H1 (cell line): Measurements from ENCODE around the gene ACKR3. TPM values are rescaled to one million over a fixed set of nuclear protein-coding genes. Genes with fewer than 3 reads are reported as not detected.

Source experiments
- FOSL1 ChIP-seq: IDR thresholded peaks from 2 replicates; pipeline ENCODE4 v1.6.1; 2011; ENCODE audit warnings: mild to moderate bottlenecking, low read depth, low read length, moderate library complexity; ENCODE audit not compliant: insufficient read depth
- GTF2F1 ChIP-seq: IDR thresholded peaks from 2 replicates; pipeline ENCODE4 v1.6.1; 2012; ENCODE audit warnings: low read depth, low read length, improper control_type of control experiment, borderline replicate concordance
- KDM5A ChIP-seq: fragments of 200-600 bp; IDR thresholded peaks from 2 replicates; pipeline ENCODE4 v1.7.1; 2012; ENCODE audit warnings: mild to moderate bottlenecking, low read length, inconsistent platforms, mixed read lengths
- SUZ12 ChIP-seq: fragments of 200-600 bp; sonication (generic); IDR thresholded peaks from 2 replicates; pipeline ENCODE4 v1.6.1; 2012; ENCODE audit warnings: mild to moderate bottlenecking, inconsistent platforms, low read length, moderate library complexity, mixed read lengths
- TBP ChIP-seq: IDR thresholded peaks from 2 replicates; pipeline ENCODE4 v1.6.1; 2011; ENCODE audit warnings: low read depth, low read length, improper control_type of control experiment
- polyA plus RNA-seq, 7 experiments: library from polyadenylated mRNA; depleted of rRNA in 3 of 7; stranded (reverse) in 5 of 7; unstranded in 2 of 7; fragments of >200 nt in 5 of 7; fragments of 200-250 nt in 2 of 7; gene quantifications; 1 replicate in 5 of 7; 2 replicates in 1 of 7; 4 replicates in 1 of 7; pipeline versions ENCODE4 v1.2.1 to v1.2.3, GENCODE V29; 2011 to 2013; ENCODE audit warnings: missing spikeins in 2 of 7, mixed read lengths in 2 of 7
- total RNA-seq: library from RNA; stranded (reverse); fragmentation: NEBNext Ultra II Directional; extraction: Animal tissue kit (Norgen Biotek cat#: 25700); gene quantifications from 2 replicates; pipeline ENCODE4 v1.2.1, GENCODE V29; 2021
- TF ChIP-seq, protein P1 (sequence below): fragments of 300-600 bp; sonication (generic); IDR thresholded peaks from 2 replicates; pipeline ENCODE4 v1.7.1; 2012; ENCODE audit warnings: low read length, moderate library complexity, mild to moderate bottlenecking, inconsistent platforms; ENCODE audit not compliant: insufficient replicate concordance

ACKR3 gene
- total and polyA plus RNA-seq, 2 of the 8 experiments (the other 6 are each of a cell fraction or from before 2014, with no cell fraction given) = 1.4 to 24.4 TPM

DNA sequence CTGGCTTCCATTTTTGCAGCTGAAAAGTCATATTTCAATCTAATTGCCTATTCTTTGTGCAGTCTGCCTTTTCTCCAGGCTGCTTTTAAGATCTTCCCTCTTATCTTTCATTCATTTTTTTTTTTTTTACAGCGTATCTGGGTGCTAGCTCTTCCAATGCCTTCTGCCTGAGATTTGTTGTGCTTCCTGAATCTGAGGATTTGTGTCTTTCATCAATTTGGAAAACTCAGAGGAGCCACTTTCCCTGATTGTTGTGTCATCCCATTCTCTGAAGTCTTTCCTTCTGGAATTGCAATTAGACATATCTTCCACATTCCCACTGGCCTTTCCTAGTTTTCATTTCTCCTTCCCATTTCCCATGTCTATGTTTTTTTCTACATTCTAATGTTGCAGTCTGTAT lies 21.9 kb upstream of the ACKR3 start (continued):
- TF ChIP-seq, protein P1, sequence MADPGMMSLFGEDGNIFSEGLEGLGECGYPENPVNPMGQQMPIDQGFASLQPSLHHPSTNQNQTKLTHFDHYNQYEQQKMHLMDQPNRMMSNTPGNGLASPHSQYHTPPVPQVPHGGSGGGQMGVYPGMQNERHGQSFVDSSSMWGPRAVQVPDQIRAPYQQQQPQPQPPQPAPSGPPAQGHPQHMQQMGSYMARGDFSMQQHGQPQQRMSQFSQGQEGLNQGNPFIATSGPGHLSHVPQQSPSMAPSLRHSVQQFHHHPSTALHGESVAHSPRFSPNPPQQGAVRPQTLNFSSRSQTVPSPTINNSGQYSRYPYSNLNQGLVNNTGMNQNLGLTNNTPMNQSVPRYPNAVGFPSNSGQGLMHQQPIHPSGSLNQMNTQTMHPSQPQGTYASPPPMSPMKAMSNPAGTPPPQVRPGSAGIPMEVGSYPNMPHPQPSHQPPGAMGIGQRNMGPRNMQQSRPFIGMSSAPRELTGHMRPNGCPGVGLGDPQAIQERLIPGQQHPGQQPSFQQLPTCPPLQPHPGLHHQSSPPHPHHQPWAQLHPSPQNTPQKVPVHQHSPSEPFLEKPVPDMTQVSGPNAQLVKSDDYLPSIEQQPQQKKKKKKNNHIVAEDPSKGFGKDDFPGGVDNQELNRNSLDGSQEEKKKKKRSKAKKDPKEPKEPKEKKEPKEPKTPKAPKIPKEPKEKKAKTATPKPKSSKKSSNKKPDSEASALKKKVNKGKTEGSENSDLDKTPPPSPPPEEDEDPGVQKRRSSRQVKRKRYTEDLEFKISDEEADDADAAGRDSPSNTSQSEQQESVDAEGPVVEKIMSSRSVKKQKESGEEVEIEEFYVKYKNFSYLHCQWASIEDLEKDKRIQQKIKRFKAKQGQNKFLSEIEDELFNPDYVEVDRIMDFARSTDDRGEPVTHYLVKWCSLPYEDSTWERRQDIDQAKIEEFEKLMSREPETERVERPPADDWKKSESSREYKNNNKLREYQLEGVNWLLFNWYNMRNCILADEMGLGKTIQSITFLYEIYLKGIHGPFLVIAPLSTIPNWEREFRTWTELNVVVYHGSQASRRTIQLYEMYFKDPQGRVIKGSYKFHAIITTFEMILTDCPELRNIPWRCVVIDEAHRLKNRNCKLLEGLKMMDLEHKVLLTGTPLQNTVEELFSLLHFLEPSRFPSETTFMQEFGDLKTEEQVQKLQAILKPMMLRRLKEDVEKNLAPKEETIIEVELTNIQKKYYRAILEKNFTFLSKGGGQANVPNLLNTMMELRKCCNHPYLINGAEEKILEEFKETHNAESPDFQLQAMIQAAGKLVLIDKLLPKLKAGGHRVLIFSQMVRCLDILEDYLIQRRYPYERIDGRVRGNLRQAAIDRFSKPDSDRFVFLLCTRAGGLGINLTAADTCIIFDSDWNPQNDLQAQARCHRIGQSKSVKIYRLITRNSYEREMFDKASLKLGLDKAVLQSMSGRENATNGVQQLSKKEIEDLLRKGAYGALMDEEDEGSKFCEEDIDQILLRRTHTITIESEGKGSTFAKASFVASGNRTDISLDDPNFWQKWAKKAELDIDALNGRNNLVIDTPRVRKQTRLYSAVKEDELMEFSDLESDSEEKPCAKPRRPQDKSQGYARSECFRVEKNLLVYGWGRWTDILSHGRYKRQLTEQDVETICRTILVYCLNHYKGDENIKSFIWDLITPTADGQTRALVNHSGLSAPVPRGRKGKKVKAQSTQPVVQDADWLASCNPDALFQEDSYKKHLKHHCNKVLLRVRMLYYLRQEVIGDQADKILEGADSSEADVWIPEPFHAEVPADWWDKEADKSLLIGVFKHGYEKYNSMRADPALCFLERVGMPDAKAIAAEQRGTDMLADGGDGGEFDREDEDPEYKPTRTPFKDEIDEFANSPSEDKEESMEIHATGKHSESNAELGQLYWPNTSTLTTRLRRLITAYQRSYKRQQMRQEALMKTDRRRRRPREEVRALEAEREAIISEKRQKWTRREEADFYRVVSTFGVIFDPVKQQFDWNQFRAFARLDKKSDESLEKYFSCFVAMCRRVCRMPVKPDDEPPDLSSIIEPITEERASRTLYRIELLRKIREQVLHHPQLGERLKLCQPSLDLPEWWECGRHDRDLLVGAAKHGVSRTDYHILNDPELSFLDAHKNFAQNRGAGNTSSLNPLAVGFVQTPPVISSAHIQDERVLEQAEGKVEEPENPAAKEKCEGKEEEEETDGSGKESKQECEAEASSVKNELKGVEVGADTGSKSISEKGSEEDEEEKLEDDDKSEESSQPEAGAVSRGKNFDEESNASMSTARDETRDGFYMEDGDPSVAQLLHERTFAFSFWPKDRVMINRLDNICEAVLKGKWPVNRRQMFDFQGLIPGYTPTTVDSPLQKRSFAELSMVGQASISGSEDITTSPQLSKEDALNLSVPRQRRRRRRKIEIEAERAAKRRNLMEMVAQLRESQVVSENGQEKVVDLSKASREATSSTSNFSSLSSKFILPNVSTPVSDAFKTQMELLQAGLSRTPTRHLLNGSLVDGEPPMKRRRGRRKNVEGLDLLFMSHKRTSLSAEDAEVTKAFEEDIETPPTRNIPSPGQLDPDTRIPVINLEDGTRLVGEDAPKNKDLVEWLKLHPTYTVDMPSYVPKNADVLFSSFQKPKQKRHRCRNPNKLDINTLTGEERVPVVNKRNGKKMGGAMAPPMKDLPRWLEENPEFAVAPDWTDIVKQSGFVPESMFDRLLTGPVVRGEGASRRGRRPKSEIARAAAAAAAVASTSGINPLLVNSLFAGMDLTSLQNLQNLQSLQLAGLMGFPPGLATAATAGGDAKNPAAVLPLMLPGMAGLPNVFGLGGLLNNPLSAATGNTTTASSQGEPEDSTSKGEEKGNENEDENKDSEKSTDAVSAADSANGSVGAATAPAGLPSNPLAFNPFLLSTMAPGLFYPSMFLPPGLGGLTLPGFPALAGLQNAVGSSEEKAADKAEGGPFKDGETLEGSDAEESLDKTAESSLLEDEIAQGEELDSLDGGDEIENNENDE = no peak
- TF ChIP-seq KDM5A (no peak), FOSL1 (no peak), TBP (no peak), SUZ12 (no peak), GTF2F1 (no peak)
